Nephron (organoid): ENCODE data around the gene RPL13.

Source experiments
- H3K27ac Mint-ChIP-seq, 3 experiments: 2 replicates each; pipeline ENCODE4 v1.8.0; 2020; ENCODE audit warnings: mixed read lengths in 3 of 3, mild to moderate bottlenecking in 2 of 3, moderate library complexity in 1 of 3
- H3K27me3 Mint-ChIP-seq: 2 replicates; pipeline ENCODE4 v1.8.0; 2021; ENCODE audit warnings: low read depth, mild to moderate bottlenecking, moderate library complexity, mixed read lengths
- H3K36me3 Mint-ChIP-seq: 2 replicates; pipeline ENCODE4 v1.8.0; 2020; ENCODE audit warnings: low read depth, mixed read lengths
- H3K4me1 Mint-ChIP-seq: 2 replicates; pipeline ENCODE4 v1.8.0; 2020; ENCODE audit warnings: mixed read lengths
- H3K4me3 Mint-ChIP-seq, 3 experiments: 2 replicates each; pipeline ENCODE4 v1.8.0; 2020; ENCODE audit warnings: mild to moderate bottlenecking in 3 of 3, mixed read lengths in 3 of 3, moderate library complexity in 2 of 3
- H3K9me3 Mint-ChIP-seq: 2 replicates; pipeline ENCODE4 v1.8.0; 2020; ENCODE audit warnings: mixed read lengths
- TF ChIP-seq, protein P1 (sequence below), 3 experiments: fragments of 200-600 bp; sonication (generic); IDR thresholded peaks; one replicate each; pipeline ENCODE4 v1.5.0; 2021; ENCODE audit warnings: antibody characterized with exemption in 3 of 3; ENCODE audit not compliant: unreplicated experiment in 3 of 3

The RPL13 gene

DNA sequence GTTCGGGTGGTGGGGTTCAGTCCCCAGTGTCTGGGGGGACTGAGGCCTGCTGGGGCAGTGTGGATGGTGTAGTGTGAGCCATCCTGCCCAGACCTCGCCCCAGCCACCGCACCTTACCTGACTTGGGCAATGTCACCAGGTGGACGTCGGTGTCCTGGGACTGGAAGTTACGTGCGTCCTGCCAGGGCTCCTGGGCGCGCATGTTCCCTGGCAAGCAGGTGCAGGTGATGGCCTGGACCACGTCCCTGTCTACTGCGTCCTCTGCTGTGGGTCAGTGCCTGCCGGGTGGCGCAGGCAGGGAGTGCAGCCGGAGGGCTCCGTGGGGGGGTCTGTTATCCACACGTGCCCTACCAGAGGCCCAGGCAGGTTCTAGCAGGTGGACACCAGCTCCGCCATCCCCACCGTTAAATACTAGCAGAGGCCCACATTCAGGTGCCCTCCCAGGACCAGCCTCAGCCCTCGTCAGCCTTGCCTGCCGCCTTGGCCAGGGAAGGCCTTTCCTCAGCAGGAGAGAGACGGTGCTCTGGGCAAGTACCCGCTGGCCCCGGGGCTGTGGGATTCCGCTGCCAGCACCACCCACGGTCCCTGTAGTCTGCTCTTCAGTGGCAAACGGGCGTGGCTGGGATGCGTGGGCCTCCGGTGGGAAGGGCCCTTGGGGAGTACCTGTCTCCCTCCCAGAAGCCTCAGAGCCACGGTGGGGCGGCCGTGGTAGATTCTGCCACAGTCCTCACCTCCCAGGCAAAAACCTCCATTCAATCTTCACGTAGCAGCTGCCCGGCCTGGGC is 44.9 kb downstream of the RPL13 start:
- Mint-ChIP-seq H3K27ac (no peak overlapping the region), H3K27me3 (peaks cover 4% of the 10 kb centered on the region), H3K36me3 (no peaks in the 10 kb centered on the region), H3K4me3 (no peak overlapping the region), H3K4me1 (peaks cover 6% of the 10 kb centered on the region), H3K9me3 (no peaks in the 10 kb centered on the region)
- TF ChIP-seq, protein P1, sequence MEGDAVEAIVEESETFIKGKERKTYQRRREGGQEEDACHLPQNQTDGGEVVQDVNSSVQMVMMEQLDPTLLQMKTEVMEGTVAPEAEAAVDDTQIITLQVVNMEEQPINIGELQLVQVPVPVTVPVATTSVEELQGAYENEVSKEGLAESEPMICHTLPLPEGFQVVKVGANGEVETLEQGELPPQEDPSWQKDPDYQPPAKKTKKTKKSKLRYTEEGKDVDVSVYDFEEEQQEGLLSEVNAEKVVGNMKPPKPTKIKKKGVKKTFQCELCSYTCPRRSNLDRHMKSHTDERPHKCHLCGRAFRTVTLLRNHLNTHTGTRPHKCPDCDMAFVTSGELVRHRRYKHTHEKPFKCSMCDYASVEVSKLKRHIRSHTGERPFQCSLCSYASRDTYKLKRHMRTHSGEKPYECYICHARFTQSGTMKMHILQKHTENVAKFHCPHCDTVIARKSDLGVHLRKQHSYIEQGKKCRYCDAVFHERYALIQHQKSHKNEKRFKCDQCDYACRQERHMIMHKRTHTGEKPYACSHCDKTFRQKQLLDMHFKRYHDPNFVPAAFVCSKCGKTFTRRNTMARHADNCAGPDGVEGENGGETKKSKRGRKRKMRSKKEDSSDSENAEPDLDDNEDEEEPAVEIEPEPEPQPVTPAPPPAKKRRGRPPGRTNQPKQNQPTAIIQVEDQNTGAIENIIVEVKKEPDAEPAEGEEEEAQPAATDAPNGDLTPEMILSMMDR (IDR thresholded peaks at IDR 0.05; ENCODE audit: unreplicated experiment in 3 of 3): no peak

DNA sequence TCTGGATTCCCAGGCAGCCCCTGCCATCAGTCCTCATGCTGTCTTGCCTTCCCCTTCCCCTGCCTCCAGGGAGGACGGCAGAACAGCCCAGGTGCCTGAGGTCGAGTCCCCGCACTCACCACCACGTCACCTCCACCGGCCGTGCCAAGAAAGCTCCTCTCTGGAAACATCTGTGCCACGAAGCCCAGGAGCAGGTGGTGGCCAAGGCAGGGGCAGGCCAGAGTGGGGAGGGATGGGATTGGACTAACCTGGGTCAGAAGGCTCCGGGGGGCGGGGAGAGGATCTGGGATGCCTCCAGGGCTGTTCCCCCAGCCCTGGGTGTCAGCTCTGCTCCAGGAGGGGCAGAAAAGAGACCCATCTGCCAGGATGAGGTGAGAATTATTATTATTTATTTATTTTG is 45.5 kb downstream of the RPL13 start:
- H3K27me3 Mint-ChIP-seq: peaks cover 3% of the 10 kb centered on the region
- H3K27ac Mint-ChIP-seq: no peak overlapping the region
- no peaks in the 10 kb centered on the region for H3K36me3 Mint-ChIP-seq
- no peaks in the 10 kb centered on the region for H3K9me3 Mint-ChIP-seq
- TF ChIP-seq, protein P1 (IDR thresholded peaks at IDR 0.05; ENCODE audit: unreplicated experiment in 3 of 3): no peak
- H3K4me3 Mint-ChIP-seq: no peak overlapping the region
- H3K4me1 Mint-ChIP-seq: peaks cover 6% of the 10 kb centered on the region

GRCh38 chr16:89607453-89607852 is 47.0 kb downstream of the RPL13 start:
- no peaks in the 10 kb centered on the region for H3K9me3 Mint-ChIP-seq
- H3K36me3 Mint-ChIP-seq: no peaks in the 10 kb centered on the region
- H3K4me3 Mint-ChIP-seq: no peak overlapping the region
- peaks cover 10% of the 10 kb centered on the region for H3K27me3 Mint-ChIP-seq
- TF ChIP-seq, protein P1 (IDR thresholded peaks at IDR 0.05; ENCODE audit: unreplicated experiment in 3 of 3): no peak
- peaks cover 7% of the 10 kb centered on the region for H3K4me1 Mint-ChIP-seq
- peak overlapping the region in 2 of 3 experiments; percentile 40 to 44 for H3K27ac Mint-ChIP-seq

DNA sequence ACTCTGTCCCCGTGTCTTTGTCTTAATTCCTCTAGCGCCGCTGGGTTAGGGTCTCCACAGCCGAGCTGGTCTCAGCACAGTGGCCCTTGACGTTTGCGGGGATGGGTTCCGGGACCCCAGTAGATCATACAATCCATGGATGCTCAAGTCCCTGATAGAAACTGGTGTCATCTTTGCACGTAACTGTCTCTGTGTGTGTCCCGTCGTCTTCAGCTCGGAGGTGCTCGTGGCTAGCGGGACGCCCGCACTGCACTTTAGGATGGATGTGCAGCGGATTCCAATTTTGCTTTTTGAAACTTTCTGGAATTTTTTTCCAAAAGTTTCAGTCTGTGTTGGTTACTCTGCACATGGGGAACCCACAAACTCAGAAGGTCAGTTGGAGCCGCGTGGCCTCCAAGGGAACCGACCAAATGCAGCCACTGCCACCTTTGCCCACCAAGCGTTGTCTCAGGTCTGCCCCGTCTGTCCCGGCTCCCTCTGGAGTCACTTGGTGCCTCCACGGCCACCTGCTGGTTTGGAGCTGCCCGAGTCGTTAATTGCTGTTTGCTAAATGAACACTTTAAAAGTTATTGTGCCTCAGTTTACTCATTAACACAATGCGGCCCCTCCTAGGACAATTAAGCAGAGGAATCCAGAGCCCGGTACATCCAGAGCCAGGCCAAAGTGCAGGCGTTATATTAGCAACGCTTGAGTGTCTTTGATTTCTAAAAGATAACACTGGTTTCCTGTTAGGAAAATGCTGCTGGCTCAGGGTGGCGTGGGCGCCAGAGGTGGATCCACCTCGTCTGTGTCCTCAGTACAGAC is 47.7 kb downstream of the RPL13 start:
- Mint-ChIP-seq H3K4me1 (peaks cover 9% of the 10 kb centered on the region), H3K9me3 (no peaks in the 10 kb centered on the region), H3K27ac (peak overlapping the region in 2 of 3 experiments; percentile 40 to 61), H3K36me3 (no peaks in the 10 kb centered on the region), H3K27me3 (peaks cover 7% of the 10 kb centered on the region), H3K4me3 (no peak overlapping the region)
- TF ChIP-seq, protein P1 (IDR thresholded peaks at IDR 0.05; ENCODE audit: unreplicated experiment in 3 of 3): no peak

DNA sequence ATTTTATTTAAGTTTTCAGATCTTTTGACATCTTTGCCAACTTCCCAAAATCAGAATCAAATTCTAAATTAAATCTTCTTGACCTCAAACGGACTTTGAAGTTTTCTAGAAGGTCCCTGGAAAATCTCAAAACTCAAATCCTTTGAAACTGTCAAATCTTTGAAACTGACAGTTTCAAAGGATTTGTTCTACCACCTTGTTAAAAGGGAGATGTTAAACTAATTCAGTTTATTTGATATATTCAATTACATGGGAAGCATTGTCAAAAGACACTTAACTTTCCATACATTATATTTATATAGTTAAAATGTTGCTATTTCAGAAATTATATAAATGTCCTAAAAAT is 49.6 kb downstream of the RPL13 start:
- Mint-ChIP-seq H3K27me3 (peaks cover 6% of the 10 kb centered on the region), H3K9me3 (no peaks in the 10 kb centered on the region), H3K27ac (no peak overlapping the region), H3K36me3 (no peaks in the 10 kb centered on the region), H3K4me3 (no peak overlapping the region), H3K4me1 (peaks cover 10% of the 10 kb centered on the region)
- TF ChIP-seq, protein P1 (IDR thresholded peaks at IDR 0.05; ENCODE audit: unreplicated experiment in 3 of 3): no peak
